ENCODE measurements around the gene SMIM22.
"Not testable (repeated sequence)": the region's sequence is repeated elsewhere in the genome, so short reads cannot be mapped to it uniquely, and the experiment has no call there.

Gene SMIM22

DNA sequence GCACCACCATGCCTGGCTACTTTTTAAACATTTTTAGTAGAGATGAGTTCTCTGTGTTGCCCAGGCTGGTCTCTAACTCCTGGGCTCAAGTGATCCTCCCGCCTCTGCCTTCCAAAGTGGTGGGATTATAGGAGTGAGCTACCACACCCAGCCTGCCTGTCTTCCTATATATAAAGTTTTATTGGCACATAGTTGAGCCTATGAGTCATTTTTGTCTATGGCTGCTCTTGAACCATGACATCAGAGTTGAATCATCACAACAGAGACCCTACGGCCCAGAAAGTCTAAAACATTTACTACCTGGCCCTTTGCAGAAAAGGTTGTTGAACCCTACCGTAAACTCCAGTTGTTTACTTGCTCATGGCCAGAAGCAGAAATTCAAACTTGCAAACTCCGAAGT, 14.9 kb upstream of the SMIM22 start:
- Histone ChIP-seq H3K4me1 (ENCODE audit: control insufficient read depth in 1 of 2, insufficient read depth in 1 of 2, low read depth in 1 of 2, low read length in 1 of 2) (peaks cover under 1 to 9% of the 10 kb centered on the region in 2 experiments), H3K27ac (no peak overlapping the region), H3K9me3 (no peaks in the 10 kb centered on the region), H3K36me3 (no peaks in the 10 kb centered on the region), H3K4me3 (ENCODE audit: low read depth in 1 of 2, low read length in 1 of 2) (no peak overlapping the region), H3K27me3 (no peaks in the 10 kb centered on the region)
- no peak for TF ChIP-seq CTCF (IDR thresholded peaks at IDR 0.05)

GRCh38 chr16:4783251-4783950, 11.8 kb upstream of the SMIM22 start:
- Histone ChIP-seq H3K36me3 (no peaks in the 10 kb centered on the region), H3K9me3 (no peaks in the 10 kb centered on the region), H3K27ac (no peak overlapping the region), H3K27me3 (no peaks in the 10 kb centered on the region), H3K4me1 (ENCODE audit: control insufficient read depth in 1 of 2, insufficient read depth in 1 of 2, low read depth in 1 of 2, low read length in 1 of 2) (peaks cover 0 to 7% of the 10 kb centered on the region in 2 experiments), H3K4me3 (ENCODE audit: low read depth in 1 of 2, low read length in 1 of 2) (no peak overlapping the region)
- no peak for TF ChIP-seq CTCF (IDR thresholded peaks at IDR 0.05)

DNA sequence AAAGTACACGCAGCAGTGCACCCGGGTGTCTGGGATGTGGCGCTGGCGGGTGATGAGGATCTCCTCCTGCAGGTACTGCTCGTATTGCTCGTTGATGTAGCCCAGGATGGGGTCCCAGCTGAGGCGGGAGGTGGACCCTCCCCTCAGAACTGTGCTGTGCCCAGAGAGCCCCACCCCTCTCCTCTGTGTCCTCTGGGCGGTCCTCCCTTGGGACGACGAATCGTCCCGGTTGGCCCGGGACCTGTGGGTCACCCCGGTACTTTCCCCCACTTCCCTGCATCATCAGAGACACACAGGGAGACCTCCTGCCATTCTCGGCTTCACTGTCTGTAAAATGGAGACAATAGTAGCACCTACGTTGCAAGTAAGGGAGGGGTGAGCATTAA, 11.2 kb upstream of the SMIM22 start:
- no peak overlapping the region for H3K4me3 ChIP-seq (ENCODE audit: low read depth in 1 of 2, low read length in 1 of 2)
- no peak overlapping the region for H3K27ac ChIP-seq
- TF ChIP-seq CTCF (IDR thresholded peaks at IDR 0.05): no peak
- H3K4me1 ChIP-seq (ENCODE audit: control insufficient read depth in 1 of 2, insufficient read depth in 1 of 2, low read depth in 1 of 2, low read length in 1 of 2): peaks cover 0 to 7% of the 10 kb centered on the region in 2 experiments
- no peaks in the 10 kb centered on the region for H3K36me3 ChIP-seq
- no peaks in the 10 kb centered on the region for H3K9me3 ChIP-seq
- H3K27me3 ChIP-seq: no peaks in the 10 kb centered on the region

DNA sequence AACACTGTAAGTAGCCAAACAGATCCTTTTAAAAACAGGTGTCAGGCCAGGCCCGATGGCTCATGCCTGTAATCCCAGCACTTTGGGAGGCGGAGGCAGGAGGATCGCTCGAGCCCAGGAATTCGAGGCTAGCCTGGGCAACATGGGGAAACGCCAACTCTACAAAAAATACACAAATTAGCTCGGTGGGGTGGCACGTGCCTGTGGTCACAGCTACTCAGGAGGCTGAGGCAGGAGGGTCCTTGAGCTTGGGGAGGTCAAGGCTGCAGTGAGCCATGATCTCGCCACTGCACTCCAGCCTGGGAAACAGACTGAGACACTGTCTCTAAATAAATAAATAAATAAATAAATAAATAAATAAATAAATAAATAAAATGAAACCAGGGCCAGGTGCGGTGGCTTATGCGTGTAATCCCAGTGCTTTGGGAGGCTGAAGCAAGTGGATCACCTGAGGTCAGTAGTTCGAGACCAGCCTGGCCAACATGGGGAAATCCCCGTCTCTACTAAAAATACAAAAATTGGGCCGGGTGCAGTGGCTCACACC, 10.7 kb upstream of the SMIM22 start:
- not testable (repeated sequence) for H3K9me3 ChIP-seq; H3K36me3 ChIP-seq; H3K4me3 ChIP-seq (ENCODE audit: low read depth in 1 of 2, low read length in 1 of 2); H3K4me1 ChIP-seq (ENCODE audit: control insufficient read depth in 1 of 2, insufficient read depth in 1 of 2, low read depth in 1 of 2, low read length in 1 of 2); H3K27me3 ChIP-seq; H3K27ac ChIP-seq

DNA sequence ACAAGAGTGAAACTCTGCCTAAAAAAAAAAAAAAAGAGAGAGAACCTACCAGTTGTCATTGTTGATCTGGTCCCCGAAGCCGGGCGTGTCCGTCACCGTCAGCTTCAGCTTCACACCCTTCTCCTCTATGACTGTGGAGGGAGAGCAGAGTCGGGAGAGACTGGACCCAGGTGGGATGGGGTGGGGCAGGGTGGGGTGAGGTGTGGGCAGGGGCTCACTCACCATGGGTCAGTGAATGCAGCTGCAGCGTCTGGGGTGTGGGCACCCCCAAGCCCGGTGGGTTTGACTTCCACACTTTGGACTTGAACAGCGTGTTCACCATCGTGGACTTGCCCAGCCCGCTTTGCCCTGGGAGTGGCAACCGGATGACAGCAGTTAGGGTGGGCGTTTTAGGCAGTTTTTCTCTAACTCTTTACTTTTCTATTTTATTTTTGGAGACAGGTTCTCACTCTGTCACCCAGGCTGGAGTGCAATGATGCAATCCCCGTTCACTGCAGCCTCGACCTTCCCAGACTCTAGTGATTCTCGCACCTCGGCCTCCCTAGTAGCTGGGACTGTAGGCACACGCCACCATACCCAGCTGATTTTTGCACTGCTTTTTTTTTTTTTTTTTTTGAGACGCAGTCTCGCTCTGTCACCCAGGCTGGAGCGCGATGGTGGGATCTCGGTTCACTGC, 9.3 kb upstream of the SMIM22 start:
- peaks cover 0 to 11% of the 10 kb centered on the region in 2 experiments for H3K4me1 ChIP-seq (ENCODE audit: control insufficient read depth in 1 of 2, insufficient read depth in 1 of 2, low read depth in 1 of 2, low read length in 1 of 2)

More for the DNA sequence above, 9.3 kb upstream of the SMIM22 start:
- Histone ChIP-seq H3K27ac (no peak overlapping the region), H3K9me3 (no peaks in the 10 kb centered on the region), H3K4me3 (ENCODE audit: low read depth in 1 of 2, low read length in 1 of 2) (no peak overlapping the region), H3K36me3 (no peaks in the 10 kb centered on the region), H3K27me3 (no peaks in the 10 kb centered on the region)
- TF ChIP-seq CTCF (IDR thresholded peaks at IDR 0.05): no peak
